Left renal cortex interstitium (tissue), 4 donors: ENCODE data around the gene DMRTB1. TPM values are rescaled to one million over a fixed set of nuclear protein-coding genes. Genes with fewer than 3 reads are reported as not detected.
"Not testable (repeated sequence)": the region's sequence is repeated elsewhere in the genome, so short reads cannot be mapped to it uniquely, and the experiment has no call there.

Source experiments
- DNase-seq, 4 donors: peaks; one replicate each; pipeline ENCODE4 v3.0.0-alpha.2; 2013; ENCODE audit warnings: low read depth in 4 of 4, low spot score in 2 of 4, missing footprints in 1 of 4
- polyA plus RNA-seq, 4 donors: library from polyadenylated mRNA; unstranded; fragments of 120-200 nt; gene quantifications; one replicate each; pipeline ENCODE4 v1.2.1, GENCODE V29; 2013; ENCODE audit not compliant: insufficient read length in 4 of 4

DMRTB1 gene
- polyA plus RNA-seq, 4 donors, result 0.13 to 0.18 TPM; not detected in 2

DNA sequence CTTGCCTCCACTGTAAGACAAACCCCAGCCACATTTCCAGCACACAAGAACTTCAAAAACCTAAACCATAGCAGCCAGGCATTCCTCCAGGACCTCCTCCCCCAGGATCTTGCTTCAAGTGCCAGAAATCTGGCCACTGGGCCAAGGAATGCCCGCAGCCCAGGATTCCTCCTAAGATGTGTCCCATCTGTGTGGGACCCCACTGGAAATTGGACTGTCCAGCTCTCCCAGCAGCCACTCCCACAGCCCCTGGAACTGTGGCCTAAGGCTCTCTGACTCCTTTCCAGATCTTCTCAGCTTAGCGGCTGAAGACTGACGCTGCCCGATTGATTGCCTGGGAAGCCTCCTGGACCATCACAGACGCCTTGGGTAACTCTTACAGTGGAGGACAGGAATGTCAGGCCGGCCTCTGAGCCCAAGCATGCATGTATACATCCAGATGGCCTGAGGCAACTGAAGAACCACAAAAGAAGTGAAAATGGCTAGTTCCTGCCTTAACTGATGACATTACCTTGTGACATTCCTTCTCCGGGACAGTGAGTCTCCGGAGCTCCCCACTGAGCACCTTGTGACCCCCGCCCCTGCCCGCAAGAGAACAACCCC, 24.7 kb upstream of the DMRTB1 start:
- DNase-seq, result not testable (repeated sequence)

GRCh38 chr1:53435151-53435550, 24.0 kb upstream of the DMRTB1 start:
- no peak for DNase-seq

GRCh38 chr1:53438427-53439336, 20.5 kb upstream of the DMRTB1 start:
- DNase-seq, result no peak

GRCh38 chr1:53439337-53440207, 19.6 kb upstream of the DMRTB1 start:
- DNase-seq, result no peak

GRCh38 chr1:53440633-53441032, 18.6 kb upstream of the DMRTB1 start:
- DNase-seq, result no peak

- DNase-seq, result no peak
Measured at GRCh38 chr1:53442299-53442698, 16.9 kb upstream of the DMRTB1 start.

DNA sequence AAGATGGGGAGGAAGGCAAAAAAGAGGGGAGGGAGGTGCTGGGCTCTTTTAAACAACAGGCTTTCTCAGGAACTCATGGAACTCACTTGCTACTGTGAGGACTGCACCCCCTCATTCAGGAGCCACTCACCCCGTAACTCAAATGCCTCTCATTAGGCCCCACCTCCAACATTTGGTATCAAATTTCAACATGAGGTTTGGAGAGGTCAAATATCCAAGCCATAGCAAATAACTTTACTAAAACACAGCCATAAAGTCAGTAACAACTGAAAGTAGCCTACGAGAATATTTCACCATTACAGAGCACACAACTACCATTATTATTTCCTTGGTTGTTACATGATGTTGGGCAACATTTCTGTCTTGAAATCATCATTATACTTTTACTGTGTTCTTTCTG, 13.1 kb upstream of the DMRTB1 start:
- DNase-seq, result no peak

DNA sequence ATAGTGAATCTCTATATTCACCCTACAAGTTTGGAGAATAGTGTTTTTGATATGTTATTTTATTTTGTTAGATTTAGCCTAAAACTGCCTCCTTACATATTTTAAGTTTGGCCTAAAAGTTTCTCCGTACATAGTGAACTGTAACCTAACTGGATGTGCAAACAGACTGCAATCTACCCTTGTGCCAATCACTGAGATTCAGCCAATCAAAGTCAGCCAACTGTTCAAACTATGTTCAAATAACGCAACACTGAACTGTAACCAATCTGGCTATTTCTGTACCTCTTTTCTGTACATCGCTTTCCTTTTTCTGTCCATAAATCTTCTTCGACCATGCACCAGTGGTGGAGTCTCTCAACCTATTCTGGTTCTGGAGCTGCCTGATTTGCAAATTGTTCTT, 11.8 kb upstream of the DMRTB1 start:
- DNase-seq, result no peak

GRCh38 chr1:53448241-53448841, 10.9 kb upstream of the DMRTB1 start:
- DNase-seq, result no peak

- no peak for DNase-seq
Measured at GRCh38 chr1:53449021-53449420, 10.2 kb upstream of the DMRTB1 start.

GRCh38 chr1:53449693-53450092, 9.5 kb upstream of the DMRTB1 start:
- DNase-seq, result no peak

DNA sequence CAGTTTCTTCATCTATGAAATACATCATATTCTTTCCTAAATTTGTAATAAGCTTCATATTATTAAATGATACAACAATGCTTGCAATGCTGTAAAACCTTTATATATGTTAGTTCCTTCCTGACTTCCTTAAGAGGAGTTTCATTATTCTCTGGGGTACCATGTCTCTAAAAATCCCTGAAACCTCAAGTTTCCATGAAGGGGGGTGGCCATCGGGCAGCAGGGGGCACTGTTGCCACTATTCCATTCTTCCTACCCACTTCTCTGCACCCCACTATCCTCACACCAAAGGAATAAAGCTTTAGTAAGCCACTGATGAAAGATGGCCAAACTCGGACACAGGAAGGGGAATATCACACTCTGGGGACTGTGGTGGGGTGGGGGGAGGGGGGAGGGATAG, 9.0 kb upstream of the DMRTB1 start:
- DNase-seq, result no peak

GRCh38 chr1:53454019-53454418, 5.2 kb upstream of the DMRTB1 start:
- DNase-seq, result no peak

DNA sequence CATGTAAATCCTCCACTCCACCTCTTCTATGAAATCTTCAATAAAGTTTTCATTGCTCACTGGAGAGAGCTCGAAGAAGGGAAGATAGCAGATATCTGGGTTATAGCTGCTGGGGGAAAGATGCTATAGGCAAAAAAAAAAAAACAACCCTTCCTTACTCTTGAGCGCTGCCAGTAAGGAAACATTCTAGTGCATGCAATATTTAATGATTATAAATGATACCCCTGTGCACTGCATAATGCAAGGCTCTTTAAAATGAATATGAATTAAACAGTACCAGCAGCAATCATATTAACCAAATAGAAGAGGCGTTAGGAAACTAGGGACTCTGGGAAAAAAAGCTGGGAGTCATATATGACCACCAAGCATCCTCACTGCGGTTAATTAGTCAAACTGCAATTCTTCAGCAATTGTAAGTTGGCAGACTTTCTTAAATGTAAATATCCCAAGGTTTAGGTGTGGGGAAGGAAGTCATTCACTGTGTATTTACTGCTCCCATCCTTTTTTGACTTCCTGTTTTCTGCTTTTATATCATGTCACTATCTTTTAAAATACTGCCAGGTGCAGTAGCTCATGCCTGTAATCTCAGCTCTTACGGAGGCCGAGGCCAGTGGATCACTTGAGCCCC, 3.7 kb upstream of the DMRTB1 start:
- DNase-seq, result no peak

GRCh38 chr1:53458634-53459033, 565 bp upstream of the DMRTB1 start:
- no peak for DNase-seq

DNA sequence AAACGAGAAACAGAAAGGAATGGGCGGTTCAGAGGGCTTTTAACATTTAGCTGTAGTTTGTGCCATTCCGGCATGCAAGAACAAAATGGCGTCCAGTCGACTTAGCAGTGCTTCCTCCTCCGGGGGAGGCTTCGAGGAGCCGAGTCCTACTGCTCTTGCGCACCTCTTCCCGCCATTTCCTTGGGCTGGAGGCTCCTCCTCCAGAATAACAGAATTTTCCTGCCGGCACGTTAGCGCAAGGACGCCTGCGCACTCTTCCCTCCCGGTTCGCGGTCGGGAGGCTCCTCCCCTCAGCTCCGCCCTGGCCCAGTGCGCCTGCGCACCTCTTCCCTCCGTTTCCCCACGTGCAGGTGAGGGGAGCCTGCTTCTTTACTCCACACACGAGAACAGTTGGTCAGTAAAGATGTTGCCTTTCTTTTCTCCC, 1.0 kb downstream of the DMRTB1 start:
- DNase-seq, result no peak

- no peak for DNase-seq
Measured at GRCh38 chr1:53460666-53461322, 1.6 kb downstream of the DMRTB1 start.

- no peak for DNase-seq
Measured at GRCh38 chr1:53461323-53462044, 2.3 kb downstream of the DMRTB1 start.

GRCh38 chr1:53462193-53462592, 3.0 kb downstream of the DMRTB1 start:
- DNase-seq, result no peak
